ENCODE measurements around the gene ARL14.

Gene ARL14

DNA sequence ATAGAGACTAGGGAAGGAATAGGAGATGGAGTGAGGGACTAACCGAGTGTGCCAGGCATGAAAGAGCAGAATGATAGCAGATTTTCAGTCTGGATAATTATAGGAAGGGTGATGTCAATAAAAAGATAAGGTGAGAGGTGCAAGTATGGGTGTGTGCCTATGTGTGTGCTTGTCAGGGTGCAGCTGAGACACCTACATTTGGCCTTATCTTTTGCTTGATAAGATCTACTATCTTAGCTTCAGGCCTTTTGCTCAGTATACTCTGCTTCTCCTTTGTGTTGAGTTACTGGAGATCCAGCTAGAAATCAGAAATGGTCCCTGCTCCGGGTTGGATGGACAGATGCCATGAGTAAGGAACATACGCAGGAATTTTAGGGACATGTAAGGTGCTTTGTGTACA, 17.4 kb downstream of the ARL14 start:
- H3K27me3 ChIP-seq = no peaks in the 10 kb centered on the region
- H3K27ac ChIP-seq = no peak overlapping the region
- H3K36me3 ChIP-seq = no peaks in the 10 kb centered on the region
- no peaks in the 10 kb centered on the region for H3K4me1 ChIP-seq (ENCODE audit: control insufficient read depth in 1 of 2, insufficient read depth in 1 of 2, low read depth in 1 of 2, low read length in 1 of 2)
- H3K4me3 ChIP-seq (ENCODE audit: low read depth in 1 of 2, low read length in 1 of 2) = no peak overlapping the region
- no peaks in the 10 kb centered on the region for H3K9me3 ChIP-seq
- TF ChIP-seq, protein P1, sequence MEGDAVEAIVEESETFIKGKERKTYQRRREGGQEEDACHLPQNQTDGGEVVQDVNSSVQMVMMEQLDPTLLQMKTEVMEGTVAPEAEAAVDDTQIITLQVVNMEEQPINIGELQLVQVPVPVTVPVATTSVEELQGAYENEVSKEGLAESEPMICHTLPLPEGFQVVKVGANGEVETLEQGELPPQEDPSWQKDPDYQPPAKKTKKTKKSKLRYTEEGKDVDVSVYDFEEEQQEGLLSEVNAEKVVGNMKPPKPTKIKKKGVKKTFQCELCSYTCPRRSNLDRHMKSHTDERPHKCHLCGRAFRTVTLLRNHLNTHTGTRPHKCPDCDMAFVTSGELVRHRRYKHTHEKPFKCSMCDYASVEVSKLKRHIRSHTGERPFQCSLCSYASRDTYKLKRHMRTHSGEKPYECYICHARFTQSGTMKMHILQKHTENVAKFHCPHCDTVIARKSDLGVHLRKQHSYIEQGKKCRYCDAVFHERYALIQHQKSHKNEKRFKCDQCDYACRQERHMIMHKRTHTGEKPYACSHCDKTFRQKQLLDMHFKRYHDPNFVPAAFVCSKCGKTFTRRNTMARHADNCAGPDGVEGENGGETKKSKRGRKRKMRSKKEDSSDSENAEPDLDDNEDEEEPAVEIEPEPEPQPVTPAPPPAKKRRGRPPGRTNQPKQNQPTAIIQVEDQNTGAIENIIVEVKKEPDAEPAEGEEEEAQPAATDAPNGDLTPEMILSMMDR (IDR thresholded peaks at IDR 0.05) = no peak

DNA sequence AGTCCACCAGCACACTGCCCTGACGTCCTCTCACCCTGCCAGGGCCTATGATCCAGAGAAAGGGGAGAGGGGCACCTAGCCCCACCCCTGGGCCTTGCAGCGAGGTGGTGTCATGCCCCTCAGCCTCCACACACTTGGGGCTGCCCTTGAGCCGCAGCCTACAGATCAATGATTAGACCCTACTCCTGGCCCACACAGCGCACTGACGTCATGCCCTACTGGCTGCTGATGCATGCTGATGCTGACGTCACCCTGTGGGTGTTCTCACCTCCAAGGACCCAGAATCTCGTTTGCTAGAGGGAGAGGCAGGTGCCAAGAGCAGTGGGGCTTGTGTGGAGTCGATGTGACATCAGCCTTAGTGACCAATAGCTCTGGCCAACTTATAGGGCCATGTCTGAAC, 18.0 kb downstream of the ARL14 start:
- Histone ChIP-seq H3K36me3 (no peaks in the 10 kb centered on the region), H3K4me1 (ENCODE audit: control insufficient read depth in 1 of 2, insufficient read depth in 1 of 2, low read depth in 1 of 2, low read length in 1 of 2) (no peaks in the 10 kb centered on the region), H3K4me3 (ENCODE audit: low read depth in 1 of 2, low read length in 1 of 2) (no peak overlapping the region), H3K27me3 (no peaks in the 10 kb centered on the region), H3K27ac (no peak overlapping the region), H3K9me3 (no peaks in the 10 kb centered on the region)
- TF ChIP-seq, protein P1 (IDR thresholded peaks at IDR 0.05) = no peak

DNA sequence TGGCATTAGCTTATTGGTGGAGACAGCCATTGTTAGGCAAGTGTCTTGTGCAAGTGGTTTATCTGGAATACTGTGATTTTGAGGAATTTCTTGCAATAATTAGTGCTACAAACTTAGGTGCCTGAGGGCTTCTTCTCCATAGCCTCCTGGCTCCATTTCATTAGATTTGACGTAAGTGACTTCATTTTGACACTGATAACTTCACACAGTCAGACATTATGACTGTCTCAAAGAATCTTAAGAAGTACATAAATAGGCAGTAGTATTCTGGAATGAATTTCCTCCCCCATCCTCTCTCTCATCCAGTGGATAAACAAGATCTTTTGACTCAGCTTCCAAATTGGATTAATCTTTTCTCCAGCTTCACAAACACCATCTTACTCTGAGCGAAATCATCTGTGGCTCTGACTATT, 19.0 kb downstream of the ARL14 start:
- Histone ChIP-seq H3K36me3 (no peaks in the 10 kb centered on the region), H3K4me1 (ENCODE audit: control insufficient read depth in 1 of 2, insufficient read depth in 1 of 2, low read depth in 1 of 2, low read length in 1 of 2) (no peaks in the 10 kb centered on the region), H3K9me3 (no peaks in the 10 kb centered on the region), H3K27ac (no peak overlapping the region), H3K4me3 (ENCODE audit: low read depth in 1 of 2, low read length in 1 of 2) (no peak overlapping the region), H3K27me3 (no peaks in the 10 kb centered on the region)
- TF ChIP-seq, protein P1 (IDR thresholded peaks at IDR 0.05) = no peak

DNA sequence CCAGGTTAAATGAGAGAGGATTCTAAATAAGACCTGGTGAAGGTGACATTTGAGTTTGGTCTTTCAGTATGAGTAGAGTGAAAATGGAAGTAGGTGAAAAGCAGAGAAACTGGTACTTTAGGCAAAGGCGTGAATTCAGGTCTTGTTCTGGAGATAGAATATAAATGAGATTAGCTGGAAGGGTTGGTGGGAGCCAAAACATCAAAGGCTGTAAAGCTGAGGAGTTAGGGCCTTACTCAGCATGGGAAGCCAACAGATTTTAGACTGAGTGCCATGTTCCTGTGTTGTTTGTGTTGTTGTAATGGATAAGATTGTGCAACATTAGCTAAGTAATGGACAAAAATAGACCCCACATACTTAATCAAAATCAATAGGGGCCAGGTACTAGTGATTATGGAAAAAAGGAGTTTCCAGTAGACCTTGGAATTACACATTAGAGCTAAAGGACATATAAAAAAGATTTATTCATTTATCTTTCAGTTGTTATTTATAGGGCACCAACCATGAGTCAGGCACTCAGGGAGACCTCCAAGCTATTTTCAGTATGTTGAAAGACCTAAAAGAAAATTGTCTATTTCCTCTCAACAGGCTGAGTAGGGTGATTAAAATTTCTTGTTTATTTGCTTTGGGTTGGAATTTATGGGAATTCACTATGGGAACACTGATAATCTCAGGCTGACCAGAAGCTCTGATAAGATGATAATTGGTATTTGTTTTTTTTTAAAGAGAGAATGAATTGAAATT, 20.8 kb downstream of the ARL14 start:
- H3K4me1 ChIP-seq (ENCODE audit: control insufficient read depth in 1 of 2, insufficient read depth in 1 of 2, low read depth in 1 of 2, low read length in 1 of 2) = no peaks in the 10 kb centered on the region
- no peaks in the 10 kb centered on the region for H3K36me3 ChIP-seq
- no peak overlapping the region for H3K27ac ChIP-seq
- TF ChIP-seq, protein P1 (IDR thresholded peaks at IDR 0.05) = no peak
- H3K27me3 ChIP-seq = no peaks in the 10 kb centered on the region
- no peaks in the 10 kb centered on the region for H3K9me3 ChIP-seq
- no peak overlapping the region for H3K4me3 ChIP-seq (ENCODE audit: low read depth in 1 of 2, low read length in 1 of 2)

DNA sequence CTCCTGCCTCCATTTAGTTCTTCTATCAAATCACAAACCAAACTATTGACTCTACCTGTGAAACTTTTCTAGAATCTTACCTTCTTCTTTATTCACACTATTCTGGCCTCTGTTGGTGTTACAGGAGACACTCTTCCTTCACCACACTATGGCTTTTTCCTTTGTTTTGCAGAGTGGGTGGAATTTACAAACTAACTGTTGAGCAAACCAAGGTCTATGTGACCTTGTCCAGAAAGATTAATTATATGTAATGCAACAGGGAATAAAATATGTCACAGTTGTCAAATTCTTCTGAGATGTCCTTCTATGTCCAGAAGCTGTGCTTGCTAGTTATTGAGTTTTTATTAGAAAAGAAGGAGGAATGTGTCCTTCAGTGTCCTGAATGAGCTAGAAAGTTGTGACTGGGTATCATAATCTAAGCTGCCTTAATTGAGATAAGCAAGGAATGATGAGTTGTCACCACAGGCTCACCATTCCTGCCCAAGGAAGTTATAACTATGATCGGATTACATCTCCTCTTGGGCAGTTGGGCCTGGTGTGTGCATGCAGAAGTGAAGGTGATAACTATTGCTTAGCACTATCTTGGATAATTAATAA, 21.7 kb downstream of the ARL14 start:
- TF ChIP-seq, protein P1 (IDR thresholded peaks at IDR 0.05) = no peak
- Histone ChIP-seq H3K4me3 (ENCODE audit: low read depth in 1 of 2, low read length in 1 of 2) (no peak overlapping the region), H3K27ac (no peak overlapping the region), H3K27me3 (no peaks in the 10 kb centered on the region), H3K36me3 (no peaks in the 10 kb centered on the region), H3K4me1 (ENCODE audit: control insufficient read depth in 1 of 2, insufficient read depth in 1 of 2, low read depth in 1 of 2, low read length in 1 of 2) (no peaks in the 10 kb centered on the region), H3K9me3 (no peaks in the 10 kb centered on the region)
